HG02588 (cell line): ENCODE data around the gene RALBP1.
A peak's percentile ranks its signal among the peaks of the same experiment; 100 is the strongest.
"Not testable (repeated sequence)": the region's sequence is repeated elsewhere in the genome, so short reads cannot be mapped to it uniquely, and the experiment has no call there.

Experiments used
- ATAC-seq: cut with Tn5 transposase; IDR thresholded peaks from one replicate; pipeline ENCODE4 v1.9.1; 2021; ENCODE audit warnings: mild to moderate bottlenecking, moderate library complexity; ENCODE audit not compliant: unreplicated experiment

RALBP1 gene

GRCh38 chr18:9474983-9475642, at the start of gene RALBP1:
Gene RALBP1, plus strand, starts transcription at chr18:9475513. Its CDS starts 37,533 bp downstream, at chr18:9513046.
- ATAC-seq, result peak; percentile 91

- no peak for ATAC-seq
Observed at GRCh38 chr18:9426753-9427152, 48.6 kb upstream of the RALBP1 start.

- ATAC-seq, result no peak
Observed at GRCh38 chr18:9428301-9428706, 47.0 kb upstream of the RALBP1 start.

- ATAC-seq, result no peak
Observed at GRCh38 chr18:9428862-9429661, 46.3 kb upstream of the RALBP1 start.

- no peak for ATAC-seq
Observed at GRCh38 chr18:9429662-9429993, 45.7 kb upstream of the RALBP1 start.

GRCh38 chr18:9430315-9430714, 45.0 kb upstream of the RALBP1 start:
- ATAC-seq, result not testable (repeated sequence)

- ATAC-seq, result no peak
Observed at GRCh38 chr18:9431296-9431695, 44.0 kb upstream of the RALBP1 start.

GRCh38 chr18:9433122-9433521, 42.2 kb upstream of the RALBP1 start:
- not testable (repeated sequence) for ATAC-seq

GRCh38 chr18:9433671-9434121, 41.6 kb upstream of the RALBP1 start:
- no peak for ATAC-seq

- no peak for ATAC-seq
Observed at GRCh38 chr18:9434122-9434701, 41.1 kb upstream of the RALBP1 start.

- no peak for ATAC-seq
Observed at GRCh38 chr18:9435041-9435440, 40.3 kb upstream of the RALBP1 start.

- ATAC-seq, result no peak
Observed at GRCh38 chr18:9436206-9436929, 38.9 kb upstream of the RALBP1 start.

GRCh38 chr18:9437021-9437437, 38.3 kb upstream of the RALBP1 start:
- ATAC-seq, result no peak

GRCh38 chr18:9437672-9438071, 37.6 kb upstream of the RALBP1 start:
- ATAC-seq, result no peak

- ATAC-seq, result no peak
Observed at GRCh38 chr18:9441061-9441460, 34.3 kb upstream of the RALBP1 start.

GRCh38 chr18:9444549-9444948, 30.8 kb upstream of the RALBP1 start:
- ATAC-seq, result no peak

GRCh38 chr18:9446839-9447238, 28.5 kb upstream of the RALBP1 start:
- no peak for ATAC-seq

GRCh38 chr18:9447334-9447733, 28.0 kb upstream of the RALBP1 start:
- ATAC-seq, result no peak

- ATAC-seq, result no peak
Observed at GRCh38 chr18:9449600-9450414, 25.5 kb upstream of the RALBP1 start.

GRCh38 chr18:9450920-9451319, 24.4 kb upstream of the RALBP1 start:
- ATAC-seq, result not testable (repeated sequence)
